ENCODE results near the gene PTGDR2. TPM values are rescaled to one million over a fixed set of nuclear protein-coding genes. Genes with fewer than 3 reads are reported as not detected.

The PTGDR2 gene
- total and polyA plus RNA-seq, 4 donors: 0.13 to 0.23 (median 0.17) TPM

DNA sequence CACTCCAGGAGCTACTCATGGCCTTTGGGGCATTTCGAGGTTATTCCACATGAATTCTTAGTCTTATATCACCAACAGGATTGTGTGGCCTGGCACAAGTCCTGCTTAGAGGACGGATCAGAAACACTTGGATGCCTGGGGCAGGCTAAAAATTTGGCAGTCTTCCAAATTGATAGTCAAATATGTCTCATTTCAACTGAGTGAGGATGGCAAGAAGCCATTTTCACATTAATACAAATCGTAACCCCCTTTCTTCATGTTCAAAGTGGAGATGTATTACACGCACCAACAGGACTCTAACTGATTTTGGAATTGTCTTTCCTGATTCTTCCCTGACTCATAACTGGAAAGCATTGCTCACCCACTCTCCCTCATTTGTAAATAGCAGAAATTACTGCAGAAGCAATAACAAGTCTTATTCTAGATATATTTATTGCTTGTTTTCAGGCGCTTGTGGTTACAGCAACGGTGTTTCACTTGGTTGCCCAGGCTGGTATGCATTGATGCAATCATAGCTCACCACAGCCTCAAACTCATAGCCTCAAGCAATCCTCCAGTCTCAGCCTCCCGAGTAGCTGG is 24.2 kb downstream of the PTGDR2 start:
- H3K27me3 ChIP-seq (ENCODE audit: control insufficient read depth in 3 of 3, insufficient read depth in 3 of 3, low read length in 2 of 3): peaks cover 0 to 23% (median 0%) of the 10 kb centered on the region in 3 donors
- no peaks in the 10 kb centered on the region for H3K9me3 ChIP-seq (ENCODE audit: control insufficient read depth in 4 of 4, insufficient read depth in 3 of 4, low read length in 3 of 4)
- no peak for TF ChIP-seq CTCF (IDR thresholded peaks at IDR 0.05; ENCODE audit: control extremely low read depth, extremely low read depth)
- no peaks in the 10 kb centered on the region for H3K36me3 ChIP-seq (ENCODE audit: control insufficient read depth in 4 of 4, insufficient read depth in 4 of 4, low read length in 4 of 4)
- no peak overlapping the region for H3K27ac ChIP-seq (ENCODE audit: low read depth in 1 of 2, low read length in 1 of 2)
- ATAC-seq (ENCODE audit: insufficient read depth, low FRiP score) (no peak), DNase-seq (no peak)
- WGBS, 2 donors: 54 to 62% methylated on average over 7 of the region's 7 CpGs
- H3K4me3 ChIP-seq: no peak overlapping the region
- no peaks in the 10 kb centered on the region for H3K4me1 ChIP-seq (ENCODE audit: control insufficient read depth in 5 of 5, insufficient read depth in 5 of 5, low read length in 5 of 5)
- H3K9ac ChIP-seq (ENCODE audit: insufficient read depth in 1 of 2, low read length in 2 of 2): no peak overlapping the region

GRCh38 chr11:60831143-60831500 is 24.6 kb downstream of the PTGDR2 start:
- Histone ChIP-seq H3K27ac (ENCODE audit: low read depth in 1 of 2, low read length in 1 of 2) (no peak overlapping the region), H3K9ac (ENCODE audit: insufficient read depth in 1 of 2, low read length in 2 of 2) (no peak overlapping the region), H3K27me3 (ENCODE audit: control insufficient read depth in 3 of 3, insufficient read depth in 3 of 3, low read length in 2 of 3) (peaks cover 0 to 23% (median 0%) of the 10 kb centered on the region in 3 donors), H3K4me1 (ENCODE audit: control insufficient read depth in 5 of 5, insufficient read depth in 5 of 5, low read length in 5 of 5) (no peaks in the 10 kb centered on the region), H3K4me3 (no peak overlapping the region), H3K36me3 (ENCODE audit: control insufficient read depth in 4 of 4, insufficient read depth in 4 of 4, low read length in 4 of 4) (no peaks in the 10 kb centered on the region), H3K9me3 (ENCODE audit: control insufficient read depth in 4 of 4, insufficient read depth in 3 of 4, low read length in 3 of 4) (no peaks in the 10 kb centered on the region)
- WGBS, 2 donors: 18 to 22% methylated on average over 8 of the region's 8 CpGs
- peak; percentile 77 to 79 (median 77) for DNase-seq
- peak; percentile 96 for TF ChIP-seq CTCF (IDR thresholded peaks at IDR 0.05; ENCODE audit: control extremely low read depth, extremely low read depth)
- ATAC-seq (ENCODE audit: insufficient read depth, low FRiP score): peak; percentile 87

GRCh38 chr11:60830478-60831142 is 25.1 kb downstream of the PTGDR2 start:
- ATAC-seq (ENCODE audit: insufficient read depth, low FRiP score): no peak
- no peak overlapping the region for H3K9ac ChIP-seq (ENCODE audit: insufficient read depth in 1 of 2, low read length in 2 of 2)
- no peaks in the 10 kb centered on the region for H3K9me3 ChIP-seq (ENCODE audit: control insufficient read depth in 4 of 4, insufficient read depth in 3 of 4, low read length in 3 of 4)
- no peaks in the 10 kb centered on the region for H3K4me1 ChIP-seq (ENCODE audit: control insufficient read depth in 5 of 5, insufficient read depth in 5 of 5, low read length in 5 of 5)
- H3K27me3 ChIP-seq (ENCODE audit: control insufficient read depth in 3 of 3, insufficient read depth in 3 of 3, low read length in 2 of 3): peaks cover 0 to 23% (median 0%) of the 10 kb centered on the region in 3 donors
- H3K36me3 ChIP-seq (ENCODE audit: control insufficient read depth in 4 of 4, insufficient read depth in 4 of 4, low read length in 4 of 4): no peaks in the 10 kb centered on the region
- no peak for TF ChIP-seq CTCF (IDR thresholded peaks at IDR 0.05; ENCODE audit: control extremely low read depth, extremely low read depth)
- H3K27ac ChIP-seq (ENCODE audit: low read depth in 1 of 2, low read length in 1 of 2): no peak overlapping the region
- H3K4me3 ChIP-seq: no peak overlapping the region
- whole genome bisulfite sequencing, 2 donors: 42 to 45% methylated on average over 10 of the region's 10 CpGs
- DNase-seq: no peak
